ENCODE measurements around the gene TMOD3.

GRCh38 chr15:51874751-51875644 is 45.5 kb downstream of the TMOD3 start:
- no peak for TF ChIP-seq SP1 (IDR thresholded peaks at IDR 0.05)
- no peak for TF ChIP-seq SUZ12 (IDR thresholded peaks at IDR 0.05)
- no peak for TF ChIP-seq ZNF384 (IDR thresholded peaks at IDR 0.05)
- TF ChIP-seq ARNT (IDR thresholded peaks at IDR 0.05) = no peak
- no peak for TF ChIP-seq TARDBP (IDR thresholded peaks at IDR 0.05)
- TF ChIP-seq BHLHE40 (IDR thresholded peaks at IDR 0.05; ENCODE audit: borderline replicate concordance) = no peak
- TF ChIP-seq FOXM1 (IDR thresholded peaks at IDR 0.05; ENCODE audit: borderline replicate concordance) = no peak
- no peak for TF ChIP-seq CTBP1 (IDR thresholded peaks at IDR 0.05; ENCODE audit: borderline replicate concordance)
- no peak for TF ChIP-seq FOXA1 (IDR thresholded peaks at IDR 0.05)
- no peak for TF ChIP-seq LEF1 (IDR thresholded peaks at IDR 0.05; ENCODE audit: borderline replicate concordance)
- TF ChIP-seq FOXK2 (IDR thresholded peaks at IDR 0.05) = no peak
